Right lobe of liver (tissue), 4 donors: ENCODE results near the gene PRAF2.

ENCODE experiments used
- POLR2A ChIP-seq: fragments of 450-650 bp; IDR thresholded peaks from one replicate; pipeline ENCODE4 v1.6.1; 2017; ENCODE audit warnings: antibody characterized with exemption, mild to moderate bottlenecking
- TF ChIP-seq, protein P1 (sequence below), 4 donors: fragments of 200-600 bp in 3 of 4; fragments of 450-650 bp in 1 of 4; IDR thresholded peaks; one replicate each; pipeline versions ENCODE4 v1.5.1 to v1.8.0; 2016 to 2022; ENCODE audit warnings: antibody characterized with exemption in 4 of 4, mild to moderate bottlenecking in 2 of 4
- donor health status: DM: no; HTN: no; CAD: no.
- donor health status: DM: no; HTN: no; CAD: no.
- donor health status: DM: no; HTN: yes; CAD: no.

DNA sequence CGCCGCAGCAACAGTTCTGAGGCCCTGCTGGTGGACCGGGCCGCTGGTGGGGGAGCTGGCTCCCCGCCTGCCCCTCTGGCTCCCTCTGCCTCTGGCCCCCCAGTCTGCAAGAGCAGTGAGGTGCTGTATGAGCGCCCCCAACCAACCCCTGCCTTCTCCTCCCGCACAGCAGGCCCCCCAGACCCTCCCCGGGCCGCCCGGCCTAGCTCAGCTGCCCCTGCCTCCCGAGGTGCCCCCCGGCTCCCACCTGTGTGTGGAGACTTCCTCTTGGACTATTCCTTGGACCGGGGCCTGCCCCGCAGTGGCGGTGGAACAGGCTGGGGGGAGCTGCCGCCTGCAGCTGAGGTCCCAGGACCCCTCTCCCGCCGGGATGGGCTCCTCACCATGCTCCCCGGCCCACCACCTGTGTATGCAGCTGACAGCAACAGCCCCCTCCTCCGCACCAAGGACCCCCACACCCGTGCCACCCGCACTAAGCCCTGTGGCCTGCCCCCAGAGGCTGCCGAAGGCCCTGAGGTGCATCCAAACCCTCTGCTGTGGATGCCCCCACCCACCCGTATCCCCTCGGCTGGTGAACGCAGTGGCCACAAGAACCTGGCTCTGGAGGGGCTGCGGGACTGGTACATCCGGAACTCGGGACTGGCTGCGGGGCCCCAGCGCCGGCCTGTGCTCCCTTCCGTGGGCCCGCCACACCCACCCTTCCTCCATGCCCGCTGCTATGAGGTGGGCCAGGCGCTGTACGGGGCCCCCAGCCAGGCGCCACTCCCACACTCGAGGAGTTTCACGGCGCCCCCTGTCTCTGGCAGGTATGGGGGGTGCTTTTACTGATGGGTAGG lies 6.3 kb downstream of the PRAF2 start:
- TF ChIP-seq POLR2A: no peak
- TF ChIP-seq, protein P1, sequence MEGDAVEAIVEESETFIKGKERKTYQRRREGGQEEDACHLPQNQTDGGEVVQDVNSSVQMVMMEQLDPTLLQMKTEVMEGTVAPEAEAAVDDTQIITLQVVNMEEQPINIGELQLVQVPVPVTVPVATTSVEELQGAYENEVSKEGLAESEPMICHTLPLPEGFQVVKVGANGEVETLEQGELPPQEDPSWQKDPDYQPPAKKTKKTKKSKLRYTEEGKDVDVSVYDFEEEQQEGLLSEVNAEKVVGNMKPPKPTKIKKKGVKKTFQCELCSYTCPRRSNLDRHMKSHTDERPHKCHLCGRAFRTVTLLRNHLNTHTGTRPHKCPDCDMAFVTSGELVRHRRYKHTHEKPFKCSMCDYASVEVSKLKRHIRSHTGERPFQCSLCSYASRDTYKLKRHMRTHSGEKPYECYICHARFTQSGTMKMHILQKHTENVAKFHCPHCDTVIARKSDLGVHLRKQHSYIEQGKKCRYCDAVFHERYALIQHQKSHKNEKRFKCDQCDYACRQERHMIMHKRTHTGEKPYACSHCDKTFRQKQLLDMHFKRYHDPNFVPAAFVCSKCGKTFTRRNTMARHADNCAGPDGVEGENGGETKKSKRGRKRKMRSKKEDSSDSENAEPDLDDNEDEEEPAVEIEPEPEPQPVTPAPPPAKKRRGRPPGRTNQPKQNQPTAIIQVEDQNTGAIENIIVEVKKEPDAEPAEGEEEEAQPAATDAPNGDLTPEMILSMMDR (IDR thresholded peaks at IDR 0.05): no peak
